NCI-H1436 treated with DMSO at 0.1 percent for 48 hours (cell line): Measurements from ENCODE around the gene PRR27.

Experiments
- DNase-seq: peaks from one replicate; lab custom pipeline; 2025; lab: John Stamatoyannopoulos, UW

The PRR27 gene

GRCh38 chr4:70153937-70154336 is at the start of gene PRR27:
Gene PRR27, plus strand, starts transcription at chr4:70154237. Its CDS starts 139 bp downstream, at chr4:70154376.
- DNase-seq = no peak

GRCh38 chr4:70110917-70111316 is 43.1 kb upstream of the PRR27 start:
- DNase-seq = no peak

GRCh38 chr4:70113656-70114055 is 40.4 kb upstream of the PRR27 start:
- no peak for DNase-seq

- DNase-seq = no peak
Observed at GRCh38 chr4:70114096-70114495, 39.9 kb upstream of the PRR27 start.

- DNase-seq = no peak
Observed at GRCh38 chr4:70120323-70120722, 33.7 kb upstream of the PRR27 start.

- no peak for DNase-seq
Observed at GRCh38 chr4:70133473-70133872, 20.6 kb upstream of the PRR27 start.

GRCh38 chr4:70138751-70139150 is 15.3 kb upstream of the PRR27 start:
- no peak for DNase-seq

GRCh38 chr4:70151271-70151670 is 2.8 kb upstream of the PRR27 start:
- no peak for DNase-seq

GRCh38 chr4:70152088-70152487 is 1.9 kb upstream of the PRR27 start:
- DNase-seq = no peak

GRCh38 chr4:70158576-70158975 is 4.5 kb downstream of the PRR27 start:
- no peak for DNase-seq

- no peak for DNase-seq
Observed at GRCh38 chr4:70177090-70177489, 23.1 kb downstream of the PRR27 start.

- no peak for DNase-seq
Observed at GRCh38 chr4:70178075-70178660, 24.1 kb downstream of the PRR27 start.

GRCh38 chr4:70179811-70180210 is 25.8 kb downstream of the PRR27 start:
- no peak for DNase-seq

- DNase-seq = no peak
Observed at GRCh38 chr4:70181864-70182263, 27.8 kb downstream of the PRR27 start.

- no peak for DNase-seq
Observed at GRCh38 chr4:70182517-70183167, 28.6 kb downstream of the PRR27 start.

GRCh38 chr4:70183168-70183939 is 29.3 kb downstream of the PRR27 start:
- no peak for DNase-seq

GRCh38 chr4:70183940-70184246 is 29.9 kb downstream of the PRR27 start:
- no peak for DNase-seq

- no peak for DNase-seq
Observed at GRCh38 chr4:70187216-70187615, 33.2 kb downstream of the PRR27 start.

GRCh38 chr4:70190579-70190978 is 36.5 kb downstream of the PRR27 start:
- no peak for DNase-seq

GRCh38 chr4:70191647-70192046 is 37.6 kb downstream of the PRR27 start:
- DNase-seq = no peak

- no peak for DNase-seq
Observed at GRCh38 chr4:70192895-70193294, 38.9 kb downstream of the PRR27 start.

- no peak for DNase-seq
Observed at GRCh38 chr4:70195425-70195824, 41.4 kb downstream of the PRR27 start, which contains the start of gene ODAM. Gene ODAM, plus strand, starts transcription at chr4:70195725. Its CDS starts 819 bp downstream, at chr4:70196544.

GRCh38 chr4:70196857-70197256 is 42.8 kb downstream of the PRR27 start:
- DNase-seq = no peak
